IMR-90 (cell line): ENCODE results near the gene FNDC3B. TPM values are rescaled to one million over a fixed set of nuclear protein-coding genes. Genes with fewer than 3 reads are reported as not detected.

Experiments
- ATAC-seq: fragments of 200-7000 bp; cut with Tn5 transposase; 2 replicates; pipeline ENCODE4 v1.9.1; 2020; ENCODE audit warnings: low read depth, mild to moderate bottlenecking, moderate library complexity
- BruUV-seq: library from RNA; stranded (reverse); fragments of 400-500 nt; replicated peaks from 2 replicates; lab custom pipeline; 2021; lab: Mats Ljungman, UMichigan
- CTCF ChIA-PET: fragments of 300-600 bp; formaldehyde crosslinking; extraction: SDS; loops from one replicate; lab custom pipeline; 2021; ENCODE audit warnings: antibody characterized with exemption; lab: Yijun Ruan, JAX
- POLR2A ChIA-PET: fragments of 300-600 bp; sonication (Branson Sonifier 250); formaldehyde crosslinking; loops from one replicate; lab custom pipeline; 2022; ENCODE audit warnings: antibody characterized with exemption; ENCODE audit not compliant: unreplicated experiment; lab: Charles Lee
- DNase-seq: peaks from one replicate; pipeline ENCODE4 v3.0.0; 2013
- H2AFZ ChIP-seq: replicated peaks from 2 replicates; pipeline ENCODE3; 2013; ENCODE audit warnings: low read length, mild to moderate bottlenecking; ENCODE audit not compliant: poor library complexity
- H2AK5ac ChIP-seq: 2 replicates; pipeline ENCODE4 v1.6.1; 2013; ENCODE audit warnings: low read depth, low read length, inconsistent platforms
- H2AK9ac ChIP-seq: replicated peaks from 2 replicates; pipeline ENCODE3; 2013; ENCODE audit warnings: mild to moderate bottlenecking, low read depth, low read length, moderate library complexity; ENCODE audit not compliant: poor library complexity
- H2BK120ac ChIP-seq: 2 replicates; pipeline ENCODE4 v1.6.1; 2013; ENCODE audit warnings: low read depth, low read length, inconsistent platforms
- H2BK15ac ChIP-seq: 3 replicates; pipeline ENCODE4 v1.6.1; 2013; ENCODE audit warnings: low read depth, low read length, inconsistent platforms
- H2BK20ac ChIP-seq: 2 replicates; pipeline ENCODE4 v1.6.1; 2013; ENCODE audit warnings: low read depth, mild to moderate bottlenecking, inconsistent platforms, low read length, moderate library complexity
- H2BK5ac ChIP-seq: 2 replicates; pipeline ENCODE4 v1.6.1; 2013; ENCODE audit warnings: mild to moderate bottlenecking, low read depth, low read length, inconsistent platforms; ENCODE audit not compliant: poor library complexity, severe bottlenecking
- H3K14ac ChIP-seq: replicated peaks from 2 replicates; pipeline ENCODE4 v1.6.1; 2013; ENCODE audit warnings: low read depth, low read length, inconsistent platforms
- H3K18ac ChIP-seq: 2 replicates; pipeline ENCODE4 v1.6.1; 2013; ENCODE audit warnings: low read depth, low read length, control low read depth
- H3K23ac ChIP-seq: 2 replicates; pipeline ENCODE4 v1.6.1; 2013; ENCODE audit warnings: low read depth, low read length, inconsistent platforms
- H3K27ac ChIP-seq: 2 replicates; pipeline ENCODE4 v1.5.1; 2013; ENCODE audit warnings: mild to moderate bottlenecking, control low read depth, low read length; ENCODE audit not compliant: insufficient read depth
- H3K27me3 ChIP-seq: 2 replicates; pipeline ENCODE4 v1.6.1; 2013; ENCODE audit warnings: low read length; ENCODE audit not compliant: control insufficient read depth, insufficient read depth
- H3K36me3 ChIP-seq: 2 replicates; pipeline ENCODE4 v1.6.1; 2013; ENCODE audit warnings: low read length, mixed read lengths; ENCODE audit not compliant: control insufficient read depth, insufficient read depth
- H3K4ac ChIP-seq: 2 replicates; pipeline ENCODE4 v1.6.1; 2013; ENCODE audit warnings: low read depth, low read length, inconsistent platforms
- H3K4me1 ChIP-seq: 2 replicates; pipeline ENCODE4 v1.6.1; 2013; ENCODE audit warnings: low read length, mixed read lengths; ENCODE audit not compliant: control insufficient read depth, insufficient read depth
- H3K4me2 ChIP-seq: 2 replicates; pipeline ENCODE4 v1.6.1; 2013; ENCODE audit warnings: low read depth, mild to moderate bottlenecking, control low read depth, low read length, moderate library complexity
- H3K4me3 ChIP-seq: 2 replicates; pipeline ENCODE4 v1.5.1; 2013; ENCODE audit warnings: low read depth, mild to moderate bottlenecking, control low read depth, low read length, moderate library complexity; ENCODE audit not compliant: insufficient read depth
- H3K56ac ChIP-seq: 2 replicates; pipeline ENCODE4 v1.6.1; 2013; ENCODE audit warnings: low read length, inconsistent platforms; ENCODE audit not compliant: insufficient read depth; ENCODE audit errors: extremely low read depth
- H3K79me1 ChIP-seq, 2 experiments: 2 replicates each; pipeline ENCODE4 v1.6.1; 2013; ENCODE audit warnings: low read length in 2 of 2, inconsistent platforms in 1 of 2, low read depth in 1 of 2
- H3K9ac ChIP-seq: 2 replicates; pipeline ENCODE4 v1.6.1; 2013; ENCODE audit warnings: low read depth, low read length, control low read depth
- H3K9me1 ChIP-seq: 2 replicates; pipeline ENCODE4 v1.6.1; 2013; ENCODE audit warnings: low read length, inconsistent platforms; ENCODE audit not compliant: insufficient read depth
- H3K9me3 ChIP-seq: 2 replicates; pipeline ENCODE4 v1.6.1; 2013; ENCODE audit warnings: low read length; ENCODE audit not compliant: control insufficient read depth, insufficient read depth
- H4K20me1 ChIP-seq: 2 replicates; pipeline ENCODE4 v1.6.1; 2013; ENCODE audit warnings: low read length, inconsistent platforms; ENCODE audit not compliant: insufficient read depth
- H4K5ac ChIP-seq: 2 replicates; pipeline ENCODE4 v1.6.1; 2013; ENCODE audit warnings: mild to moderate bottlenecking, low read depth, low read length, control low read depth
- H4K8ac ChIP-seq, 2 experiments: 2 replicates each; pipeline ENCODE4 v1.6.1; 2013; ENCODE audit warnings: low read depth in 2 of 2, low read length in 2 of 2, control low read depth in 1 of 2, inconsistent platforms in 1 of 2
- H4K91ac ChIP-seq: 2 replicates; pipeline ENCODE4 v1.6.1; 2013; ENCODE audit warnings: low read depth, low read length, inconsistent platforms; ENCODE audit not compliant: insufficient read depth
- BHLHE40 ChIP-seq: fragments of 150-350 bp; IDR thresholded peaks from 2 replicates; pipeline ENCODE4 v1.6.1; 2016; ENCODE audit warnings: mild to moderate bottlenecking, low read depth, low read length
- CEBPB ChIP-seq: IDR thresholded peaks from 2 replicates; pipeline ENCODE4 v1.6.1; 2012; ENCODE audit warnings: low read depth, low read length, improper control_type of control experiment
- CHD1 ChIP-seq: IDR thresholded peaks from 2 replicates; pipeline ENCODE4 v1.6.1; 2012; ENCODE audit warnings: low read depth, low read length, improper control_type of control experiment
- ELK1 ChIP-seq: fragments of 150-350 bp; IDR thresholded peaks from 2 replicates; pipeline ENCODE4 v1.6.1; 2016; ENCODE audit warnings: low read depth, mild to moderate bottlenecking, low read length, moderate library complexity, borderline replicate concordance
- MAFK ChIP-seq: IDR thresholded peaks from 2 replicates; pipeline ENCODE4 v1.6.1; 2012; ENCODE audit warnings: low read depth, low read length, improper control_type of control experiment
- MAZ ChIP-seq: IDR thresholded peaks from 2 replicates; pipeline ENCODE4 v1.6.1; 2012; ENCODE audit warnings: low read depth, mild to moderate bottlenecking, low read length, improper control_type of control experiment, moderate library complexity, borderline replicate concordance
- NFE2L2 ChIP-seq: fragments of 150-350 bp; IDR thresholded peaks from 2 replicates; pipeline ENCODE4 v1.6.1; 2016; ENCODE audit warnings: low read depth, mild to moderate bottlenecking, low read length
- RCOR1 ChIP-seq: IDR thresholded peaks from 2 replicates; pipeline ENCODE4 v1.6.1; 2012; ENCODE audit warnings: mild to moderate bottlenecking, low read length, improper control_type of control experiment; ENCODE audit not compliant: insufficient replicate concordance
- SMC3 ChIP-seq: fragments of 150-350 bp; IDR thresholded peaks from 2 replicates; pipeline ENCODE4 v1.6.1; 2016; ENCODE audit warnings: low read depth, mild to moderate bottlenecking, antibody characterized with exemption, low read length, moderate library complexity
- WGBS, 2 experiments: methylation state at CpG; one replicate each; pipeline versions ENCODE4 v1.1.5 to v1.1.7; 2013; ENCODE audit warnings: missing lambda C conversion rate in 2 of 2; ENCODE audit not compliant: insufficient read length in 1 of 2; ENCODE audit errors: extremely low coverage in 2 of 2; 5-methylcytosine and 5-hydroxymethylcytosine counted together
- dilution Hi-C: fragments of 300-500 bp; cut with HindIII; formaldehyde crosslinking; loops from one replicate; pipeline ENCODE4 v1.14.3; 2018; ENCODE audit warnings: low sequenced_read_pairs; ENCODE audit not compliant: unreplicated experiment
- in situ Hi-C: fragments of 300-500 bp; cut with MboI; formaldehyde crosslinking; loops from 3 replicates; pipeline ENCODE4 v1.14.3; 2019; ENCODE audit warnings: low sequenced_read_pairs, inconsistent platforms, mixed read lengths
- intact Hi-C: fragments of 100-400 bp; cut with micrococcal nuclease; formaldehyde crosslinking; loops from 2 replicates; pipeline ENCODE4 v1.10.0; 2022
- polyA plus RNA-seq, 3 experiments: library from polyadenylated mRNA; depleted of rRNA; stranded (reverse); fragments of >200 nt; gene quantifications; 2 replicates each; pipeline ENCODE4 v1.2.3, GENCODE V29; 2012; ENCODE audit warnings: low replicate concordance in 1 of 3
- total RNA-seq: library from RNA; depleted of rRNA; stranded (reverse); fragments of >200 nt; gene quantifications from 2 replicates; pipeline ENCODE4 v1.2.3, GENCODE V29; 2012

The FNDC3B gene
- total and polyA plus RNA-seq, 2 of the 4 experiments (the other 2 are of a cell fraction), result 23.9 to 150 TPM

- ChIA-PET CTCF (no interaction called here), POLR2A (no interaction called here)
- in situ Hi-C loops, result no loop called here
Observed at GRCh38 chr3:172115059-172115458, 75.7 kb downstream of the FNDC3B start.

More at GRCh38 chr3:172115059-172115458, 75.7 kb downstream of the FNDC3B start:
- H2AK5ac ChIP-seq, result no peak overlapping the region
- no peak overlapping the region for H2BK15ac ChIP-seq
- H3K4me3 ChIP-seq, result no peak overlapping the region
- H2AK9ac ChIP-seq, result peak overlapping the region; percentile 48
- peaks cover 7% of the 10 kb centered on the region for H3K4me1 ChIP-seq
- peaks cover 48 to 67% of the 10 kb centered on the region in 2 experiments for H3K79me1 ChIP-seq
- H3K36me3 ChIP-seq, result peaks cover 30% of the 10 kb centered on the region
- intact Hi-C loops (no loop called here), dilution Hi-C loops (no loop called here)
- no peak overlapping the region for H3K9ac ChIP-seq
- peaks cover 63% of the 10 kb centered on the region for H4K20me1 ChIP-seq
- H3K14ac ChIP-seq, result no peak overlapping the region
- no TSS peak for BruUV-seq
- H3K9me1 ChIP-seq, result peaks cover 31% of the 10 kb centered on the region
- H4K91ac ChIP-seq, result no peak overlapping the region
- no peak overlapping the region for H3K56ac ChIP-seq
- no peak overlapping the region for H3K18ac ChIP-seq
- H3K27ac ChIP-seq, result no peak overlapping the region
- no peak overlapping the region for H3K4me2 ChIP-seq
- H2BK5ac ChIP-seq, result no peak overlapping the region
- WGBS, 2 experiments, result 100% methylated on average over 1 of the region's 1 CpG; no CpG with 5 or more reads in 1 of the 2 experiments
- no peak overlapping the region for H4K5ac ChIP-seq
- TF ChIP-seq CEBPB (no peak), ELK1 (no peak), NFE2L2 (no peak), MAFK (no peak), RCOR1 (no peak), CHD1 (no peak), BHLHE40 (no peak), SMC3 (no peak), MAZ (no peak)
- H4K8ac ChIP-seq, result no peak overlapping the region
- DNase-seq (no peak), ATAC-seq (no peak)
- no peak overlapping the region for H3K23ac ChIP-seq
- no peaks in the 10 kb centered on the region for H3K27me3 ChIP-seq
- no peaks in the 10 kb centered on the region for H3K9me3 ChIP-seq
- no peak overlapping the region for H2BK20ac ChIP-seq
- H2AFZ ChIP-seq, result no peak overlapping the region
- H3K4ac ChIP-seq, result no peak overlapping the region
- H2BK120ac ChIP-seq, result no peak overlapping the region
